Erythroblast (primary cell): ENCODE results near the gene SOX18.

Source experiments
- GATA1 ChIP-seq: IDR thresholded peaks from 2 replicates; pipeline ENCODE4 v1.6.1; 2011; ENCODE audit warnings: low read depth, mild to moderate bottlenecking, control low read depth, low read length, moderate library complexity
- POLR2A ChIP-seq: IDR thresholded peaks from 2 replicates; pipeline ENCODE4 v1.6.1; 2011; ENCODE audit warnings: mild to moderate bottlenecking, low read length

DNA sequence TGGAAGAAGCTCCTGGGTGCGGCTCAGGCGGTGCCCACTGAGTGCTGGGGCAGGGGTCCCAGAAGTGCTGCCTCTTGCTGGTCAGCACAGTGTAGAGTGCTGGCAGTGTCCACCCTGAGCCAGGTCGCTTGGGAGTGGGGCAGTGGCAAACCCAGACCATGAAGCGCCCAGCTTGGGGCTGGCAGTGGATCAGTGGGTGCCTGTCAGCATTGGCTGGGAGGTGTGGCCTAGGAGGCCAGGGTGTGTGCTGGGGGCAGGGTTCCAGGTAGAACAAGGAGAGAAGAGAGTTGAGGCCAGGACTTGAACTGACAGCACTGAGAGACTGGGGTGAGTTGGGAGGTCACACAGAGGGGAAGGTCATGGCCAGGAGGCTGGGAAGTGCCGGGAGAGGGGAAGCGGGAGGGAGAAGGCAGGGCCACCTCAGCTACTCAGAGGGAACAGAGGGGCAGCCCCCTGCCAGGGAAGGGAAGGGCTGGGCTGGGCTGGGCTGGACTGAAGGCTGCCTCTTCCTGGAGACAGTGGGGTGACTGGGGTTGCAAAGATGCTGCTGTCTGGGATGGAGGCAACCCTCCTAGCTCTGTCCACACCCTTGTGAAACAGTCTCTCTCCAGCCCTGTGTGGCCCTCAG lies 17.7 kb upstream of the SOX18 start:
- TF ChIP-seq POLR2A (no peak), GATA1 (no peak)
